ENCODE results near the gene CCBE1. TPM values are rescaled to one million over a fixed set of nuclear protein-coding genes. Genes with fewer than 3 reads are reported as not detected.
A peak's percentile ranks its signal among the peaks of the same experiment; 100 is the strongest.

The CCBE1 gene
- total and polyA plus RNA-seq, 4 donors: 3.4 to 59.0 (median 21.9) TPM

GRCh38 chr18:59570101-59570775 is 127.0 kb downstream of the CCBE1 start:
- peak; percentile 58 to 67 (median 59) for DNase-seq
- Histone ChIP-seq H3K4me1 (ENCODE audit: control insufficient read depth in 5 of 5, insufficient read depth in 5 of 5, low read length in 5 of 5) (peaks cover 0 to 73% (median 24%) of the 10 kb centered on the region in 5 donors), H3K27me3 (ENCODE audit: control insufficient read depth in 3 of 3, insufficient read depth in 3 of 3, low read length in 2 of 3) (no peaks in the 10 kb centered on the region), H3K4me3 (no peak overlapping the region), H3K27ac (ENCODE audit: low read depth in 1 of 2, low read length in 1 of 2) (no peak overlapping the region), H3K9me3 (ENCODE audit: control insufficient read depth in 4 of 4, insufficient read depth in 3 of 4, low read length in 3 of 4) (no peaks in the 10 kb centered on the region), H3K9ac (ENCODE audit: insufficient read depth in 1 of 2, low read length in 2 of 2) (no peak overlapping the region), H3K36me3 (ENCODE audit: control insufficient read depth in 4 of 4, insufficient read depth in 4 of 4, low read length in 4 of 4) (no peaks in the 10 kb centered on the region)
- no peak for ATAC-seq (ENCODE audit: insufficient read depth, low FRiP score)
- no peak for TF ChIP-seq CTCF (IDR thresholded peaks at IDR 0.05; ENCODE audit: control extremely low read depth, extremely low read depth)
- WGBS, 2 donors: 60 to 64% methylated on average over 6 of the region's 6 CpGs

DNA sequence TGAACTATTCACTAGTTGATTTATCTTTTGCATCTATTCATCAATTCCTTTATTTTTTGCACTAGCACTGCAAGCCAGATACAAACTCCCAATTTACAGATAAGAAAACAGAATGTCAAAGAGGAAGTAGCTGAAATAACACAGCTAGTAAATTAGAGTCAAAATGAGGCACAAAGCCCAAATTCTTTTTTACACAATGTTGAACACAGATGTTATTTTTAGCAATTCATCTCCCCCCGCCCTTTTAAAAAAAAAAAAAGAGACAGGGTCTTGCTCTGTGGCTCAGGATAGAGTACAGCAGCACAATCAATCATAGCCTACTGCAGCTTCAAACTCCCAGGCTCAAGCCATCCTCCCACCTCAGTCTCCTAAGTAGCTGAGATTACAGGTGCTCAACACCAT is 127.8 kb downstream of the CCBE1 start:
- ATAC-seq (ENCODE audit: insufficient read depth, low FRiP score) (no peak), DNase-seq (peak in 2 of 3 donors; percentile 71 to 83)
- no peaks in the 10 kb centered on the region for H3K27me3 ChIP-seq (ENCODE audit: control insufficient read depth in 3 of 3, insufficient read depth in 3 of 3, low read length in 2 of 3)
- H3K4me3 ChIP-seq: no peak overlapping the region
- no peaks in the 10 kb centered on the region for H3K36me3 ChIP-seq (ENCODE audit: control insufficient read depth in 4 of 4, insufficient read depth in 4 of 4, low read length in 4 of 4)
- no peak for TF ChIP-seq CTCF (IDR thresholded peaks at IDR 0.05; ENCODE audit: control extremely low read depth, extremely low read depth)
- no peak overlapping the region for H3K27ac ChIP-seq (ENCODE audit: low read depth in 1 of 2, low read length in 1 of 2)
- H3K9ac ChIP-seq (ENCODE audit: insufficient read depth in 1 of 2, low read length in 2 of 2): no peak overlapping the region
- peaks cover 0 to 81% (median 24%) of the 10 kb centered on the region in 5 donors for H3K4me1 ChIP-seq (ENCODE audit: control insufficient read depth in 5 of 5, insufficient read depth in 5 of 5, low read length in 5 of 5)
- 30 to 32% methylated on average over 1 of the region's 1 CpG for WGBS, 2 donors
- H3K9me3 ChIP-seq (ENCODE audit: control insufficient read depth in 4 of 4, insufficient read depth in 3 of 4, low read length in 3 of 4): no peaks in the 10 kb centered on the region

GRCh38 chr18:59567431-59567830 is 129.8 kb downstream of the CCBE1 start:
- ATAC-seq (ENCODE audit: insufficient read depth, low FRiP score): peak; percentile 14
- H3K27ac ChIP-seq (ENCODE audit: low read depth in 1 of 2, low read length in 1 of 2): no peak overlapping the region
- H3K9ac ChIP-seq (ENCODE audit: insufficient read depth in 1 of 2, low read length in 2 of 2): peak overlapping the region in 1 of 2 donors; percentile 34
- H3K9me3 ChIP-seq (ENCODE audit: control insufficient read depth in 4 of 4, insufficient read depth in 3 of 4, low read length in 3 of 4): no peaks in the 10 kb centered on the region
- no peak overlapping the region for H3K4me3 ChIP-seq
- H3K36me3 ChIP-seq (ENCODE audit: control insufficient read depth in 4 of 4, insufficient read depth in 4 of 4, low read length in 4 of 4): no peaks in the 10 kb centered on the region
- TF ChIP-seq CTCF (IDR thresholded peaks at IDR 0.05; ENCODE audit: control extremely low read depth, extremely low read depth): no peak
- DNase-seq: peak; percentile 61 to 85 (median 70)
- WGBS, 2 donors: 65 to 81% methylated on average over 6 of the region's 6 CpGs
- H3K27me3 ChIP-seq (ENCODE audit: control insufficient read depth in 3 of 3, insufficient read depth in 3 of 3, low read length in 2 of 3): no peaks in the 10 kb centered on the region
- peaks cover 0 to 95% (median 37%) of the 10 kb centered on the region in 5 donors for H3K4me1 ChIP-seq (ENCODE audit: control insufficient read depth in 5 of 5, insufficient read depth in 5 of 5, low read length in 5 of 5)
